AG09309 (cell line): Measurements from ENCODE around the gene IPP.
"Not testable (repeated sequence)": the region's sequence is repeated elsewhere in the genome, so short reads cannot be mapped to it uniquely, and the experiment has no call there.

Experiments
- DNase-seq: peaks from one replicate; pipeline ENCODE4 v3.0.0-alpha.2; 2010; ENCODE audit warnings: low read depth
- H3K4me3 ChIP-seq: 2 replicates; pipeline ENCODE4 v1.5.1; 2011; ENCODE audit warnings: mild to moderate bottlenecking, low read depth, low read length, moderate library complexity; ENCODE audit not compliant: control insufficient read depth
- CTCF ChIP-seq: IDR thresholded peaks from 2 replicates; pipeline ENCODE4 v1.5.1; 2011; ENCODE audit warnings: mild to moderate bottlenecking, low read depth, low read length, inconsistent platforms; ENCODE audit not compliant: insufficient read depth, control insufficient read depth; ENCODE audit errors: missing control alignments

IPP gene

GRCh38 chr1:45694823-45695222 lies 55.6 kb downstream of the IPP start:
- TF ChIP-seq CTCF = no peak
- no peak overlapping the region for H3K4me3 ChIP-seq
- no peak for DNase-seq

- not testable (repeated sequence) for DNase-seq, H3K4me3 ChIP-seq
Measured at GRCh38 chr1:45693811-45694210, 56.6 kb downstream of the IPP start.

GRCh38 chr1:45687754-45688740 lies 62.4 kb downstream of the IPP start, which contains the start of gene TMEM69:
TSS of gene TMEM69 (plus strand) at chr1:45688181. CDS start at chr1:45691069, 2,888 bp downstream.
- peak; percentile 72 for DNase-seq
- peak within 1 kb of the TSS; percentile 82 for H3K4me3 ChIP-seq
- TF ChIP-seq CTCF = peak; percentile 22

- H3K4me3 ChIP-seq = peak overlapping the region; percentile 99
- no peak for TF ChIP-seq CTCF
- peak; percentile 97 for DNase-seq
Measured at GRCh38 chr1:45687014-45687753, 63.3 kb downstream of the IPP start.

GRCh38 chr1:45686288-45687013 lies 64.0 kb downstream of the IPP start, which contains the start of gene GPBP1L1:
TSS of gene GPBP1L1 (minus strand) at chr1:45686533. CDS start at chr1:45659087, 27,446 bp downstream.
- no peak for TF ChIP-seq CTCF
- peak; percentile 90 for DNase-seq
- H3K4me3 ChIP-seq = peak within 1 kb of the TSS; percentile 99

GRCh38 chr1:45686015-45686287 lies 64.5 kb downstream of the IPP start:
- no peak for TF ChIP-seq CTCF
- H3K4me3 ChIP-seq = peak overlapping the region; percentile 99
- DNase-seq = no peak
